HepG2 (cell line): ENCODE measurements around the gene CADPS. TPM values are rescaled to one million over a fixed set of nuclear protein-coding genes. Genes with fewer than 3 reads are reported as not detected.

Experiments used
- ATAC-seq: fragments of 200-7000 bp; cut with Tn5 transposase; 3 replicates; pipeline ENCODE4 v1.9.1; 2020; ENCODE audit warnings: mild to moderate bottlenecking, moderate library complexity
- BruUV-seq: library from RNA; stranded (reverse); fragments of 400-500 nt; replicated peaks from 2 replicates; lab custom pipeline; 2021; lab: Mats Ljungman, UMichigan
- CTCF ChIA-PET: fragments of 300-600 bp; formaldehyde crosslinking; extraction: SDS; loops from one replicate; lab custom pipeline; 2021; ENCODE audit warnings: low total read pairs, inconsistent platforms, low intra/inter-chr PET ratio; lab: Yijun Ruan, JAX
- POLR2A ChIA-PET: fragments of 350-600 bp; sonication (Branson Sonifier 250); formaldehyde crosslinking; loops from one replicate; lab custom pipeline; 2020; ENCODE audit warnings: antibody characterized with exemption, inconsistent platforms; lab: Yijun Ruan, JAX
- DNase-seq: peaks from one replicate; pipeline ENCODE4 v3.0.0-alpha.2; 2015; ENCODE audit warnings: low spot score
- FAIRE-seq: peaks from 3 replicates; lab custom pipeline; 2011; peaks lifted over from hg19 to GRCh38; lab: Jason Lieb, UNC
- H2AFZ ChIP-seq: one replicate; pipeline ENCODE4 v1.6.1; 2011; ENCODE audit warnings: low read length, inconsistent platforms
- H3K27ac ChIP-seq: fragments of 300-600 bp; 3 replicates; pipeline ENCODE4 v1.8.0; 2011; ENCODE audit warnings: mixed run types, mild to moderate bottlenecking, mixed read lengths, low read length, inconsistent platforms; ENCODE audit not compliant: insufficient read depth; ENCODE audit errors: extremely low read length
- H3K27me3 ChIP-seq, 2 experiments: fragments of 200-600 bp in 1 of 2; 2 replicates in 1 of 2; 3 replicates in 1 of 2; pipeline versions ENCODE4 v1.6.0 to v1.8.0; 2011; ENCODE audit warnings: low read length in 2 of 2, mild to moderate bottlenecking in 2 of 2, moderate library complexity in 2 of 2, inconsistent platforms in 1 of 2; ENCODE audit not compliant: insufficient read depth in 2 of 2, control insufficient read depth in 1 of 2
- H3K36me3 ChIP-seq, 2 experiments: fragments of 200-600 bp in 1 of 2; replicated peaks in 1 of 2; 2 replicates in 1 of 2; 3 replicates in 1 of 2; pipeline versions ENCODE4 v1.5.1 to v1.8.0; 2011; ENCODE audit warnings: low read length in 2 of 2, inconsistent platforms in 1 of 2; ENCODE audit not compliant: insufficient read depth in 2 of 2, control insufficient read depth in 1 of 2
- H3K4me1 ChIP-seq: 2 replicates; pipeline ENCODE4 v1.5.1; 2012; ENCODE audit warnings: low read length, inconsistent platforms; ENCODE audit not compliant: insufficient read depth
- H3K4me2 ChIP-seq: 2 replicates; pipeline ENCODE4 v1.6.0; 2011; ENCODE audit warnings: low read depth, low read length, inconsistent platforms
- H3K4me3 ChIP-seq, 3 experiments: fragments of 200-600 bp in 1 of 3; sonication (generic), shearing (Covaris generic) in 1 of 3; replicated peaks in 1 of 3; 2 replicates each; pipeline ENCODE4 v1.5.1; 2011 to 2016; ENCODE audit warnings: low read length in 3 of 3, inconsistent platforms in 2 of 3, low read depth in 2 of 3, mild to moderate bottlenecking in 2 of 3, control low read depth in 1 of 3, mixed read lengths in 1 of 3; ENCODE audit not compliant: insufficient read depth in 1 of 3
- H3K79me2 ChIP-seq: one replicate; pipeline ENCODE4 v1.6.1; 2011; ENCODE audit warnings: low read length, inconsistent platforms; ENCODE audit not compliant: insufficient read depth
- H3K9ac ChIP-seq: 2 replicates; pipeline ENCODE4 v1.6.0; 2011; ENCODE audit warnings: mild to moderate bottlenecking, low read depth, low read length, inconsistent platforms; ENCODE audit not compliant: insufficient read depth
- H3K9me3 ChIP-seq: 2 replicates; pipeline ENCODE4 v1.5.1; 2012; ENCODE audit warnings: mild to moderate bottlenecking, low read length
- H4K20me1 ChIP-seq: 2 replicates; pipeline ENCODE4 v1.6.0; 2011; ENCODE audit warnings: inconsistent platforms, mild to moderate bottlenecking, low read length, moderate library complexity; ENCODE audit not compliant: insufficient read depth
- MAFF ChIP-seq: IDR thresholded peaks from 2 replicates; pipeline ENCODE4 v1.6.1; 2011; ENCODE audit warnings: low read depth, low read length, improper control_type of control experiment
- NFE2 ChIP-seq: sonication (generic); formaldehyde crosslinking; IDR thresholded peaks from 2 replicates; pipeline ENCODE4 v1.4.0; 2020; ENCODE audit warnings: missing genetic modification reagents
- PCBP2 ChIP-seq: fragments of 200-400 bp; formaldehyde crosslinking; optimal IDR thresholded peaks from 2 replicates; pipeline ENCODE3; 2018; ENCODE audit warnings: low read length, low read depth; ENCODE audit not compliant: poor library complexity, severe bottlenecking
- PHF20 ChIP-seq: sonication (generic); formaldehyde crosslinking; IDR thresholded peaks from 2 replicates; pipeline ENCODE4 v1.5.0; 2020; ENCODE audit warnings: mild to moderate bottlenecking, missing genetic modification reagents
- SRSF9 ChIP-seq: fragments of 200-400 bp; formaldehyde crosslinking; IDR thresholded peaks from 2 replicates; pipeline ENCODE4 v1.6.1; 2018; ENCODE audit warnings: borderline replicate concordance, mild to moderate bottlenecking, low read depth, low read length; ENCODE audit not compliant: insufficient read depth, poor library complexity, severe bottlenecking
- SYNCRIP ChIP-seq: fragments of 200-400 bp; formaldehyde crosslinking; IDR thresholded peaks from 2 replicates; pipeline ENCODE4 v1.6.1; 2018; ENCODE audit warnings: mild to moderate bottlenecking, low read depth, low read length; ENCODE audit not compliant: insufficient read depth
- TEAD2 ChIP-seq: sonication (generic); formaldehyde crosslinking; IDR thresholded peaks from 2 replicates; pipeline ENCODE4 v1.9.0; 2021; ENCODE audit warnings: missing genetic modification reagents
- TOPORS ChIP-seq: sonication (generic); formaldehyde crosslinking; IDR thresholded peaks from 2 replicates; pipeline ENCODE4 v1.8.0; 2023; ENCODE audit warnings: mild to moderate bottlenecking, missing genetic modification reagents
- ZFP90 ChIP-seq: sonication (generic); formaldehyde crosslinking; IDR thresholded peaks from 2 replicates; pipeline ENCODE4 v1.8.0; 2022; ENCODE audit warnings: missing genetic modification reagents, mild to moderate bottlenecking, inconsistent platforms, borderline replicate concordance
- ZNF737 ChIP-seq: sonication (generic); formaldehyde crosslinking; IDR thresholded peaks from 2 replicates; pipeline ENCODE4 v1.5.0; 2020; ENCODE audit warnings: missing genetic modification reagents, mild to moderate bottlenecking, borderline replicate concordance
- ZXDC ChIP-seq: sonication (generic); formaldehyde crosslinking; IDR thresholded peaks from 2 replicates; pipeline ENCODE4 v1.5.0; 2020; ENCODE audit warnings: mild to moderate bottlenecking, missing genetic modification reagents
- WGBS: methylation state at CpG from one replicate; pipeline ENCODE4 v1.1.6; 2017; ENCODE audit warnings: low lambda C conversion rate; 5-methylcytosine and 5-hydroxymethylcytosine counted together
- in situ Hi-C: cut with HindIII; loops from 2 replicates; pipeline ENCODE4 v1.10.0; 2017; ENCODE audit warnings: low pct_unique_long_range_greater_than_20kb; ENCODE audit not compliant: extremely low pct_ligation_motif_present
- intact Hi-C: fragments of 100-400 bp; cut with micrococcal nuclease; formaldehyde crosslinking; loops from one replicate; pipeline ENCODE4 v1.10.0; 2022; ENCODE audit not compliant: unreplicated experiment
- polyA plus RNA-seq, 8 experiments: library from polyadenylated mRNA; depleted of rRNA in 3 of 8; stranded (reverse) in 7 of 8; unstranded in 1 of 8; fragments of >200 nt; fragmentation: Illumina TruSeq in 4 of 8; extraction: Trizol in 4 of 8; gene quantifications; 2 replicates each; pipeline versions ENCODE4 v1.2.1 to v1.2.3, GENCODE V29; 2011 to 2016; ENCODE audit warnings: low read depth in 4 of 8, missing spikeins in 1 of 8, mixed read lengths in 1 of 8; ENCODE audit not compliant: insufficient read depth in 1 of 8
- total RNA-seq, 5 experiments: library from RNA; depleted of rRNA; stranded (reverse); fragments of >200 nt; fragmentation: Illumina TruSeq; extraction: Trizol; gene quantifications; 2 replicates each; pipeline ENCODE4 v1.2.3, GENCODE V29; 2016; ENCODE audit warnings: low read depth in 1 of 5
- TF ChIP-seq, protein P1 (sequence below): sonication (generic); formaldehyde crosslinking; IDR thresholded peaks from 2 replicates; pipeline ENCODE4 v1.9.0; 2021; ENCODE audit warnings: missing genetic modification reagents, borderline replicate concordance
- TF ChIP-seq, protein P2 (sequence below): sonication (generic); formaldehyde crosslinking; IDR thresholded peaks from 2 replicates; pipeline ENCODE4 v1.4.0; 2020; ENCODE audit warnings: mild to moderate bottlenecking, missing genetic modification reagents

CADPS gene
- total and polyA plus RNA-seq, 2 of the 13 experiments (the other 11 are each of a cell fraction or from before 2014, with no cell fraction given): not detected

GRCh38 chr3:62678841-62679240 lies 196.4 kb downstream of the CADPS start (continued):
- TF ChIP-seq, protein P1, sequence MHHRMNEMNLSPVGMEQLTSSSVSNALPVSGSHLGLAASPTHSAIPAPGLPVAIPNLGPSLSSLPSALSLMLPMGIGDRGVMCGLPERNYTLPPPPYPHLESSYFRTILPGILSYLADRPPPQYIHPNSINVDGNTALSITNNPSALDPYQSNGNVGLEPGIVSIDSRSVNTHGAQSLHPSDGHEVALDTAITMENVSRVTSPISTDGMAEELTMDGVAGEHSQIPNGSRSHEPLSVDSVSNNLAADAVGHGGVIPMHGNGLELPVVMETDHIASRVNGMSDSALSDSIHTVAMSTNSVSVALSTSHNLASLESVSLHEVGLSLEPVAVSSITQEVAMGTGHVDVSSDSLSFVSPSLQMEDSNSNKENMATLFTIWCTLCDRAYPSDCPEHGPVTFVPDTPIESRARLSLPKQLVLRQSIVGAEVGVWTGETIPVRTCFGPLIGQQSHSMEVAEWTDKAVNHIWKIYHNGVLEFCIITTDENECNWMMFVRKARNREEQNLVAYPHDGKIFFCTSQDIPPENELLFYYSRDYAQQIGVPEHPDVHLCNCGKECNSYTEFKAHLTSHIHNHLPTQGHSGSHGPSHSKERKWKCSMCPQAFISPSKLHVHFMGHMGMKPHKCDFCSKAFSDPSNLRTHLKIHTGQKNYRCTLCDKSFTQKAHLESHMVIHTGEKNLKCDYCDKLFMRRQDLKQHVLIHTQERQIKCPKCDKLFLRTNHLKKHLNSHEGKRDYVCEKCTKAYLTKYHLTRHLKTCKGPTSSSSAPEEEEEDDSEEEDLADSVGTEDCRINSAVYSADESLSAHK: no peak
- TF ChIP-seq ZNF737 (CRISPR knock-in tag) (no peak), SYNCRIP (no peak), PCBP2 (no peak), ZFP90 (CRISPR knock-in tag) (no peak)

DNA sequence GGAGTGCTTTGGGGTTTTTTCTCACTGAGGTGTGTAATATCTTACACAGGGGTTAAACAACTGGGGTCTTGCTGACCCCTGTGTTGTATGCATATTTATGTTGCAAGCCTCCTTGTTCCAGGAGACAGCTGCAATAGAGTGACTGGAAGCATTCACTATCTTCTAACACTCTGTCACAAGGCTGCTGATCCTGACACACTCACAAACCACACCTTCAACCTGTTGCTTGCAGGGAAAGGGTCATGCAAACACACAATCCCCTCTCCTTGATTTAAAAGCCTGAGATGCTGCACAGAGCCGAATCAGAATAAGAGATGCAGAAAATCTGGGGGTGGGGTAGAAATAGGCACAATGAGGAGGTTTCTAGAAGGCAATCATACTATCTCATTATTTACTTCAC lies 197.3 kb downstream of the CADPS start:
- H3K9ac ChIP-seq: no peak overlapping the region
- H3K79me2 ChIP-seq: no peaks in the 10 kb centered on the region
- intact Hi-C loops: no loop called here
- H3K36me3 ChIP-seq: no peaks in the 10 kb centered on the region
- H3K4me3 ChIP-seq: no peak overlapping the region
- H4K20me1 ChIP-seq: no peaks in the 10 kb centered on the region
- WGBS: 0% methylated on average over 1 of the region's 1 CpG
- no peak for ATAC-seq
- H3K9me3 ChIP-seq: no peaks in the 10 kb centered on the region
- CTCF ChIA-PET: no interaction called here
- in situ Hi-C loops: no loop called here
- no peak for DNase-seq
- H3K27me3 ChIP-seq: no peaks in the 10 kb centered on the region; a peak in 1 of 5 replicates
- POLR2A ChIA-PET: no interaction called here
- H3K27ac ChIP-seq: no peak overlapping the region
- no TSS peak for BruUV-seq
- H2AFZ ChIP-seq: no peak overlapping the region
- H3K4me2 ChIP-seq: no peak overlapping the region
- no peak for FAIRE-seq
- peaks cover 3% of the 10 kb centered on the region for H3K4me1 ChIP-seq
- no peak for TF ChIP-seq ZXDC
- no peak for TF ChIP-seq TEAD2 (CRISPR knock-in tag)
- TF ChIP-seq, protein P2, sequence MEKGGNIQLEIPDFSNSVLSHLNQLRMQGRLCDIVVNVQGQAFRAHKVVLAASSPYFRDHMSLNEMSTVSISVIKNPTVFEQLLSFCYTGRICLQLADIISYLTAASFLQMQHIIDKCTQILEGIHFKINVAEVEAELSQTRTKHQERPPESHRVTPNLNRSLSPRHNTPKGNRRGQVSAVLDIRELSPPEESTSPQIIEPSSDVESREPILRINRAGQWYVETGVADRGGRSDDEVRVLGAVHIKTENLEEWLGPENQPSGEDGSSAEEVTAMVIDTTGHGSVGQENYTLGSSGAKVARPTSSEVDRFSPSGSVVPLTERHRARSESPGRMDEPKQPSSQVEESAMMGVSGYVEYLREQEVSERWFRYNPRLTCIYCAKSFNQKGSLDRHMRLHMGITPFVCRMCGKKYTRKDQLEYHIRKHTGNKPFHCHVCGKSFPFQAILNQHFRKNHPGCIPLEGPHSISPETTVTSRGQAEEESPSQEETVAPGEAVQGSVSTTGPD (CRISPR knock-in tag): no peak
- TF ChIP-seq MAFF: no peak
- TF ChIP-seq PHF20 (CRISPR knock-in tag): no peak
- no peak for TF ChIP-seq TOPORS (CRISPR knock-in tag)
- no peak for TF ChIP-seq SRSF9
- TF ChIP-seq NFE2 (CRISPR knock-in tag): no peak
